RWPE1 (cell line): Measurements from ENCODE around the gene CNIH3.

Source experiments
- CTCF ChIA-PET: fragments of 350-600 bp; sonication (Branson Sonifier 250); formaldehyde crosslinking; extraction: SDS; loops from one replicate; lab custom pipeline; 2021; lab: Yijun Ruan, JAX
- POLR2A ChIA-PET: fragments of 400-600 bp; formaldehyde crosslinking; extraction: SDS; loops from one replicate; lab custom pipeline; 2020; ENCODE audit warnings: antibody characterized with exemption; ENCODE audit not compliant: low non-redundant PET; lab: Yijun Ruan, JAX
- DNase-seq: peaks from one replicate; pipeline ENCODE4 v3.0.0; 2012; ENCODE audit warnings: low spot score
- H3K27ac ChIP-seq: fragments of 450-650 bp; 2 replicates; pipeline ENCODE4 v1.5.1; 2017
- TF ChIP-seq, protein P1 (sequence below): fragments of 450-650 bp; conservative IDR thresholded peaks from 2 replicates; pipeline ENCODE4 v1.5.1; 2017; ENCODE audit warnings: low read depth, mild to moderate bottlenecking

Gene CNIH3

DNA sequence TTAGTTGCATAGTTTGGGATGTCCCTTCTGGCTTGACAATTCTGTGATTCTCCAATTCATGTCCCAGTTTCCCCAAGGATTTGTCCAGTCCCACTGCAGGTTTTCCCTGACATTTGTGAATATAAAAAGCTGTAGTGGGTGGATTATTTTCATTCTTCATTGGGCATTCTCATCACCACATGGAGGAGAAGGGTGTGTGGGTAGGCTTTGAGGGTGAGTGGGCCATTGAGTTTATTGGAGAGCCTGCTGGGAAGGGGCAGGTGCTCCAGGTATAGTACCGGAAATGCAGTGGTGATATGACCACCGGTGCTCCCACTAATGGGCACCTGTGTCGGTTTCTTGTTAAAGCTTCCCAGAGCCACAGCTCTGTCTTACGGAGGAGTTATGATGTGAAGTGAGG, 74.5 kb downstream of the CNIH3 start:
- no peak overlapping the region for H3K27ac ChIP-seq
- no peak for DNase-seq
- TF ChIP-seq, protein P1, sequence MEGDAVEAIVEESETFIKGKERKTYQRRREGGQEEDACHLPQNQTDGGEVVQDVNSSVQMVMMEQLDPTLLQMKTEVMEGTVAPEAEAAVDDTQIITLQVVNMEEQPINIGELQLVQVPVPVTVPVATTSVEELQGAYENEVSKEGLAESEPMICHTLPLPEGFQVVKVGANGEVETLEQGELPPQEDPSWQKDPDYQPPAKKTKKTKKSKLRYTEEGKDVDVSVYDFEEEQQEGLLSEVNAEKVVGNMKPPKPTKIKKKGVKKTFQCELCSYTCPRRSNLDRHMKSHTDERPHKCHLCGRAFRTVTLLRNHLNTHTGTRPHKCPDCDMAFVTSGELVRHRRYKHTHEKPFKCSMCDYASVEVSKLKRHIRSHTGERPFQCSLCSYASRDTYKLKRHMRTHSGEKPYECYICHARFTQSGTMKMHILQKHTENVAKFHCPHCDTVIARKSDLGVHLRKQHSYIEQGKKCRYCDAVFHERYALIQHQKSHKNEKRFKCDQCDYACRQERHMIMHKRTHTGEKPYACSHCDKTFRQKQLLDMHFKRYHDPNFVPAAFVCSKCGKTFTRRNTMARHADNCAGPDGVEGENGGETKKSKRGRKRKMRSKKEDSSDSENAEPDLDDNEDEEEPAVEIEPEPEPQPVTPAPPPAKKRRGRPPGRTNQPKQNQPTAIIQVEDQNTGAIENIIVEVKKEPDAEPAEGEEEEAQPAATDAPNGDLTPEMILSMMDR = no peak
- ChIA-PET CTCF (no interaction called here), POLR2A (no interaction called here)

DNA sequence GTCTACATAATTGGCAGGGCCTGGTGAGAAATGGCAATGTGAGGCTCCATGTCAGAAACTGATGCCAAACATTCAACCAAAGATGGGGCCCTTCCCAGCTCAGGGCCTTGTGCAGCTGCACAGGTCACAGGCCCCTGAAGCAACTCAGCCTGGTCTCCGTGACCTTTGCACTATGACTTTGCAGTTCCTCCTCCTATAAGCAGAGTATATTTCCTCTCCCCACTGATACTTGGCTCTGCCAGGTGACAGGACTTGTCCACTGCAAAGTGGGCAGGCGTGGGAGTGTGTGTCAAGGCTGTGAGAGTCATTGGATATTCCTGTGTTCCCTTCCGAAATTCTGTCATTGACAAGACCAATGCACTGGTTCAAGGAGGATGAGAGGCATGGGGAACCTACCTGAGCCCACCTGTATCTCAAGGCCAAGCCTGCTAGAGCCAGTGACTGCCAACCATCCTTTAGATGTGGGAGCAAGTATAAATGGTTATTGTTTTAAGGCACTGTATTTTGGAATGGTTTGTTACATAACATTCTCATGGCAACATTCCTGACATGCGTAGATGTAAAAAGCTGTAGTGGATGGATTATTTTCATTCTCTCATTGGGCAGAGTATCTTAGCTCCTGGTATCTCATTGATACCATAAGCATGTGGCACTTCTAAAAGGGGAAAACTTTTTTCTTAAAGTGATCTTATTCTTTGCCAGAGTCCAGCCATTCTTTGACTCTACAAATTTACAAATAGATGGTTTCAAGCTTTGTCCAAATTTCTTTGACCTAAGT, 75.2 kb downstream of the CNIH3 start:
- TF ChIP-seq, protein P1 = no peak
- ChIA-PET CTCF (no interaction called here), POLR2A (no interaction called here)
- H3K27ac ChIP-seq = no peak overlapping the region
- DNase-seq = no peak

DNA sequence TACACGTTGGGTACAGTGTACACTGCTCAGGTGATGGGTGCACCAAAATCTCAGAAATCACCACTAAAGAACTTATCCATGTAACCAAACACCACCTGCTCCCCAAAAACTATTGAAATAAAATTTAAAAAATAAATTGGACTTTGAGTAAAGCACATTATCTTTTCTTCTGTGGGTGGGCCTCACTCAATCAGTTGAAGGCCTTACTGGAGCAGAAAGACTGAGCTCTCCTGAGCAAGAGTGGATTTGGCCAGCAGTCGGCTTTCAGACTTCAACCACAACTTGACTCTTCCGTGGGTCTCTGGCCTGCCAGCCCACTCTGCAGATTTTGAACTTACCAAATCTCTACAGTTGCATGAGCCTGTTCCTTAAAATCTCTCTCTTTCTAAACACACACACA, 78.9 kb downstream of the CNIH3 start:
- ChIA-PET POLR2A (no interaction called here), CTCF (no interaction called here)

DNA sequence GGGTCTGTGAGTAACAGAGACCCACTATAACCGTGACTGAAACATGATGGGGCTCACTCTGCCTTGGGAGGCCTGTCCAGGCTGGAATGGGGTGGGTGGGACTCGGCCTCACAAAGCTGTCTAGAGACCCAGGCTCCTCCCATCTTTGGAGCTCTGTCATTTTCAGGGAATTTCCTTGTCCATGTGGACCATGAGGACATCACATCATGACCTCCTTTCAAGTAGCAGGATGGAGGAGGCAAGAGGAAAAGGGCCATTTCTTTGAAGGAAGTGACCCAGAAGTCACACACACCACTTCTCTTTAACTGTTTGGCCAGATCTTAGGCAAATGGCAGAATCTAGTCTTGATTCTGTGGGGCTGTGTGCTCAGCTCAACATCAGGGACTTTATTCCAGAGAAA, 79.9 kb downstream of the CNIH3 start:
- no peak for DNase-seq
- TF ChIP-seq, protein P1 = no peak
- ChIA-PET CTCF (no interaction called here), POLR2A (no interaction called here)
- H3K27ac ChIP-seq = no peak overlapping the region

More for the DNA sequence above, 78.9 kb downstream of the CNIH3 start:
- TF ChIP-seq, protein P1 = no peak
- no peak overlapping the region for H3K27ac ChIP-seq
- DNase-seq = no peak

DNA sequence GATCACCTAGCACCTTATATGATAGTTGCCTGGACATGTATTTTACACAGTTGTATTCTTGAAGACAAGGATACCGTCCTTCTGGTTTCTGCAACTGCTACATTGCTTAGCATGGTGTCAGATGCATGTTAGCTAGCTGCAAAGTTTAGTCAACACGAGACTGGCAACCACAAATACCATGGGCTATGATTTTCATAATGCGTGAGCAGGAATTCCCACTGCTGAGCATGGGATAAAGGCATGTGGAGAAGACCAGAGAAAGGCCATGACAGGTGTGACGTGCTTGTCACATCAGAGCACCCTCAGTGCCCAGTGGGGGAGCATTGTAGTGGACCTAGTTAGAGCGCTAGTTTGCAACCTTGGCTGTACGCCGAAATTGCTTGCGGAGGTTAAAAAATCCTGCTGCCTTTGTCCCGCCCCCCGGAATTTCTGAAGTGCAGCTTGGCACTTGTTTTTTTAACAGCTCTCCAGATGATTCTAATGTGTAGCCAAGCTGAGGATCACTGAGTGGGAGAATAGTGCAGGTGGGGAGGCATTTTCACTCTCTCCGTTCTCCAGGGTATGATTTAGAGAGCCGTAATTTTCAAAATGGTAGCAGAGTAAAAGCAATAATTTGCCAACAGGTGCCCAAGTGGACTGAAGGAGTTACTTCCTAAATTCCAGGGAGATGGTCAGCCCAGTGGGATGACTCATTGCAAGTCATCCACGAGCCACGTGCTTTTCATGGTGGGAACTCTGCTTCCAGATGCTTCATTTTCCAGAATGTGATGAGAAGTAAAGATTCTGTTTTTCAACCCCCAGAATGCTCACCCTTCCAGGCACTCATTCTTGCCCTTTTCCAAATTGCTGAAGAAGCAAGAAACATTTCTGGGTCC, 81.0 kb downstream of the CNIH3 start:
- DNase-seq = peak; percentile 38
- H3K27ac ChIP-seq = no peak overlapping the region
- ChIA-PET POLR2A (no interaction called here), CTCF (interaction anchor here (0.6 kb wide), 1 partner anchor 197 kb away, joined by 3 read pairs; no protein-coding TSS in a partner anchor)
- TF ChIP-seq, protein P1 = no peak

DNA sequence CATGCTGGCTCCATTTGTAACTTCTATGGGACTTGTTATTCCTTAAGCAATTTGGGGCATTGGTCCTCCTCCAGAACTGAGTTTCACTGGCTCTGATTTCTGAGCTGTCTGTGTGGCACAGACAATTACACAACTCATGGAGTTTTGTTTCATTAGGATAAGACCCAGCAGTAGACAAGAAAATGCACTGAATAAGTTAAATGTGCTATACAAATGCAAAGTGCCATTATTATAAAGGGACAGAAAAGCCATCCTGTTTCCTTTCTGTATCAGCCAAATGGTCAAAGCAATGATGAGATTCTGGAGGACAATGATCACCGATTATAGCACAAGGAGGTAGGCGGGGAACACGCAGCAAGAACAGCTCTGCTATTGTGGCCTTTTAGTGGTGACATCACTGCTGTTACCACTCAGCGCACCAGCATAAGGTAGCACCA, 81.9 kb downstream of the CNIH3 start:
- ChIA-PET CTCF (no interaction called here), POLR2A (no interaction called here)
- DNase-seq = no peak
- no peak overlapping the region for H3K27ac ChIP-seq
- TF ChIP-seq, protein P1 = no peak
